Measurements from ENCODE around the gene ZNF619.

GRCh38 chr3:40487172-40487571, 10.2 kb downstream of the ZNF619 start:
- TF ChIP-seq EZH2phosphoT487 (IDR thresholded peaks at IDR 0.05; ENCODE audit: insufficient read depth, low read depth): no peak
- no peak for TF ChIP-seq EZH2 (IDR thresholded peaks at IDR 0.05; ENCODE audit: insufficient read depth, poor library complexity, severe bottlenecking)
